SK-N-SH treated with all-trans-retinoic acid at 6 μM for 48 hours (cell line): ENCODE measurements around the gene CCR7.

Experiments
- PPARA ChIP-seq: fragments of 250-450 bp; sonication (Bioruptor Pico); IDR thresholded peaks from 2 replicates; pipeline ENCODE4 v1.5.0; 2020; ENCODE audit warnings: mild to moderate bottlenecking, borderline replicate concordance
- SNAI2 ChIP-seq: fragments of 250-450 bp; sonication (Bioruptor Pico); IDR thresholded peaks from 2 replicates; pipeline ENCODE4 v1.5.0; 2020; ENCODE audit warnings: mild to moderate bottlenecking, moderate library complexity
- TF ChIP-seq, protein P1 (sequence below): fragments of 250-450 bp; sonication (Bioruptor Pico); IDR thresholded peaks from 2 replicates; pipeline ENCODE4 v1.5.1; 2020; ENCODE audit warnings: low read depth, mild to moderate bottlenecking, moderate library complexity
- TF ChIP-seq, protein P2 (sequence below): fragments of 250-450 bp; sonication (Bioruptor Pico); IDR thresholded peaks from 2 replicates; pipeline ENCODE4 v1.8.0; 2020; ENCODE audit warnings: mild to moderate bottlenecking, moderate library complexity, borderline replicate concordance

DNA sequence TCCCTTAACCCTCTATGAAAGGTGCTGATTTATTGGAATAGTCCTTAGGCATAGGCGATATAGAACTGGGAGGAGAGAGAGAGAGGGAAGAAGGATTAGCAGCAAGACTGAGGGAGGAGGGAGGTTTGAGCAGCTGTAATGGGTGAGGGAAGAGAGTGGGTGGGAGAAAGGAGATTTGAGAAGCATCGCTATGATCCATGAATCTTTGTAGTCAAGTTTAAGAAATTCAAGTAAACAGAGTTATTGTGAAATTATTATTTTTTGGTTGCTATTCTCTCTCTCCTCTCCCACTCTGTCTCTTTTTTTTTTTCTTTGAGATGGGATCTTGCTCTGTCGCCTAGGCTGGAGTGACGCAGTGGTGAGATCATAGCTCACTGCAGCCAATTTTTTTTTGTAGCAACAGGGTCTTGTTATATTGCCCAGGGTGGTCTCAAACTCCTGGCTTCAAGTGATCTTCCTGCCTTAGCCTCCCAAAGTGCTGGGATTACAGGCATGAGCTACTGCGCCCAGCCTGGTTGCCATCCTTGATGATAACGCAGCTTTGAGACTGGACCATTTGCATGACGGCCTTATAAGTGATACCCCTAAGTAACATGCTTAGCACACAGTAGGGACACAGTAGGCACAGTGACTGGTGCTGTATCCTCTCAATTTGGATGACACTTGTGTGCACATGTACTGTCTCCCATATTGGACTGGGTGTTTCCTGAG is 42.9 kb downstream of the CCR7 start:
- TF ChIP-seq, protein P1, sequence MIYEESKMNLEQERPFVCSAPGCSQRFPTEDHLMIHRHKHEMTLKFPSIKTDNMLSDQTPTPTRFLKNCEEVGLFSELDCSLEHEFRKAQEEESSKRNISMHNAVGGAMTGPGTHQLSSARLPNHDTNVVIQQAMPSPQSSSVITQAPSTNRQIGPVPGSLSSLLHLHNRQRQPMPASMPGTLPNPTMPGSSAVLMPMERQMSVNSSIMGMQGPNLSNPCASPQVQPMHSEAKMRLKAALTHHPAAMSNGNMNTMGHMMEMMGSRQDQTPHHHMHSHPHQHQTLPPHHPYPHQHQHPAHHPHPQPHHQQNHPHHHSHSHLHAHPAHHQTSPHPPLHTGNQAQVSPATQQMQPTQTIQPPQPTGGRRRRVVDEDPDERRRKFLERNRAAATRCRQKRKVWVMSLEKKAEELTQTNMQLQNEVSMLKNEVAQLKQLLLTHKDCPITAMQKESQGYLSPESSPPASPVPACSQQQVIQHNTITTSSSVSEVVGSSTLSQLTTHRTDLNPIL (CRISPR knock-in tag) = no peak
- TF ChIP-seq, protein P2, sequence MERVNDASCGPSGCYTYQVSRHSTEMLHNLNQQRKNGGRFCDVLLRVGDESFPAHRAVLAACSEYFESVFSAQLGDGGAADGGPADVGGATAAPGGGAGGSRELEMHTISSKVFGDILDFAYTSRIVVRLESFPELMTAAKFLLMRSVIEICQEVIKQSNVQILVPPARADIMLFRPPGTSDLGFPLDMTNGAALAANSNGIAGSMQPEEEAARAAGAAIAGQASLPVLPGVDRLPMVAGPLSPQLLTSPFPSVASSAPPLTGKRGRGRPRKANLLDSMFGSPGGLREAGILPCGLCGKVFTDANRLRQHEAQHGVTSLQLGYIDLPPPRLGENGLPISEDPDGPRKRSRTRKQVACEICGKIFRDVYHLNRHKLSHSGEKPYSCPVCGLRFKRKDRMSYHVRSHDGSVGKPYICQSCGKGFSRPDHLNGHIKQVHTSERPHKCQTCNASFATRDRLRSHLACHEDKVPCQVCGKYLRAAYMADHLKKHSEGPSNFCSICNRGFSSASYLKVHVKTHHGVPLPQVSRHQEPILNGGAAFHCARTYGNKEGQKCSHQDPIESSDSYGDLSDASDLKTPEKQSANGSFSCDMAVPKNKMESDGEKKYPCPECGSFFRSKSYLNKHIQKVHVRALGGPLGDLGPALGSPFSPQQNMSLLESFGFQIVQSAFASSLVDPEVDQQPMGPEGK (CRISPR knock-in tag) = no peak
- TF ChIP-seq SNAI2 (CRISPR knock-in tag) = no peak
- TF ChIP-seq PPARA (CRISPR knock-in tag) = no peak
